Activated CD8-positive, alpha-beta T cell treated with anti-CD3 and anti-CD28 coated beads for 36 hours (primary cell): ENCODE results near the gene TRPV4. TPM values are rescaled to one million over a fixed set of nuclear protein-coding genes. Genes with fewer than 3 reads are reported as not detected.
A peak's percentile ranks its signal among the peaks of the same experiment; 100 is the strongest.

Source experiments
- ATAC-seq: fragments of 200-7000 bp; cut with Tn5 transposase; one replicate; pipeline ENCODE4 v1.10.0; 2021; ENCODE audit warnings: mild to moderate bottlenecking, moderate library complexity
- CTCF ChIA-PET: fragments of 350-600 bp; sonication (Branson Sonifier 250); formaldehyde crosslinking; loops from one replicate; lab custom pipeline; 2021; ENCODE audit warnings: antibody characterized with exemption; lab: Charles Lee
- POLR2A ChIA-PET: fragments of 350-600 bp; sonication (Branson Sonifier 250); formaldehyde crosslinking; loops from one replicate; lab custom pipeline; 2021; ENCODE audit warnings: antibody characterized with exemption; lab: Charles Lee
- DNase-seq: peaks from one replicate; pipeline ENCODE4 v3.0.0-alpha.2; 2020
- H3K27ac Mint-ChIP-seq: one replicate; pipeline ENCODE4 v1.8.0; 2021; ENCODE audit warnings: mild to moderate bottlenecking, mixed read lengths
- H3K27me3 Mint-ChIP-seq: one replicate; pipeline ENCODE4 v1.8.0; 2021; ENCODE audit warnings: mixed read lengths
- H3K36me3 Mint-ChIP-seq: one replicate; pipeline ENCODE4 v1.8.0; 2021; ENCODE audit warnings: low read depth, mixed read lengths
- H3K4me1 Mint-ChIP-seq: one replicate; pipeline ENCODE4 v1.8.0; 2021; ENCODE audit warnings: low read depth, mixed read lengths
- H3K4me3 Mint-ChIP-seq: one replicate; pipeline ENCODE4 v1.8.0; 2021; ENCODE audit warnings: mild to moderate bottlenecking, moderate library complexity, mixed read lengths
- H3K9me3 Mint-ChIP-seq: one replicate; pipeline ENCODE4 v1.8.0; 2021; ENCODE audit warnings: mixed read lengths
- intact Hi-C: fragments of 100-400 bp; cut with micrococcal nuclease; formaldehyde crosslinking; loops from one replicate; pipeline ENCODE4 v1.10.0; 2022
- total RNA-seq, 2 experiments: library from RNA; stranded (reverse); gene quantifications; one replicate each; pipeline ENCODE4 v1.2.3, GENCODE V29; 2021
- TF ChIP-seq, protein P1 (sequence below): fragments of 200-600 bp; IDR thresholded peaks from one replicate; pipeline ENCODE4 v1.8.0; 2022; ENCODE audit warnings: antibody characterized with exemption, mild to moderate bottlenecking

Gene TRPV4
- total RNA-seq, 2 experiments from 2014 or later, result not detected

DNA sequence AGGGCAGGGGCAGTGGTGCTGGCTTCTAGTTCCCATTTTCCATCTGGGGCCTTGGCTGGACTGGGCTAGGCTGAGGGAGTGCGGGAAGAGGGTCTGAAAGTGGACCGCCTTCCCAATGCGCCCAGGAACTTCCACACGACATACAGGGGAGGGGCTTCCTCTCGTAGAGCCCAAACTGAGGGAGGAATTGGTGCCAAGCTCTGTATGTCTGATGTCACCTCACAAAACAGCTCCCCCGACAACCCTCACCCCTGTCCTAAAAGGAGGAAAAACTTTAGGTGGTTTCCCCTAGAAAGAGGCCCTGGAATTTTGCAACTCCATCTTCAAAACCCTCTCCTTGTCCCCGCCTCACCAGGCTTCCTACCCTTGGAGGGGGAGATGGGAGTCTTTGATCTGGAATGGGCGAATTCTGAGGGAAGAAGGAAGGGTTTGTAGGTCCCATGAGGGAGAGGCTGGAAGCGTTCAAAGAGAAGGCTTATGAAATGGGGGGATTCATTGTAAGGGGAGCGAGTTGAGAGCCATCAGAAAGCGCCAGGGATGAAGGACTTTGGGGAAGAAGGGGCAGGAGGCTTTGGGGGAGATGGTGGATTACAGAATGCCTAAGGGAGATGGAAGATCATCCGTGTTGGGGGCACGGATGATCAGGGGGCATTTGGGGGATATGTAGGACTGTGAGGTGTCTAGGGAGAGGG is 46.3 kb upstream of the TRPV4 start:
- H3K27me3 Mint-ChIP-seq, result no peaks in the 10 kb centered on the region
- peak overlapping the region; percentile 96 for H3K4me3 Mint-ChIP-seq
- POLR2A ChIA-PET, result interaction anchor here (0.6 kb wide), 1 partner anchor 26 kb away, joined by 3 read pairs; no protein-coding TSS in a partner anchor
- DNase-seq, result no peak
- H3K9me3 Mint-ChIP-seq, result no peaks in the 10 kb centered on the region
- intact Hi-C loops, result loop anchor here (2.0 kb wide), 1 partner anchor 75 kb away; no protein-coding TSS in a partner anchor
- ATAC-seq, result no peak
- H3K27ac Mint-ChIP-seq, result peak overlapping the region; percentile 87
- CTCF ChIA-PET, result interaction anchor here (0.6 to 4.4 kb wide), 5 partner anchors 9 to 724 kb away, joined by 3 to 28 read pairs (median 4); no protein-coding TSS in a partner anchor
- TF ChIP-seq, protein P1, sequence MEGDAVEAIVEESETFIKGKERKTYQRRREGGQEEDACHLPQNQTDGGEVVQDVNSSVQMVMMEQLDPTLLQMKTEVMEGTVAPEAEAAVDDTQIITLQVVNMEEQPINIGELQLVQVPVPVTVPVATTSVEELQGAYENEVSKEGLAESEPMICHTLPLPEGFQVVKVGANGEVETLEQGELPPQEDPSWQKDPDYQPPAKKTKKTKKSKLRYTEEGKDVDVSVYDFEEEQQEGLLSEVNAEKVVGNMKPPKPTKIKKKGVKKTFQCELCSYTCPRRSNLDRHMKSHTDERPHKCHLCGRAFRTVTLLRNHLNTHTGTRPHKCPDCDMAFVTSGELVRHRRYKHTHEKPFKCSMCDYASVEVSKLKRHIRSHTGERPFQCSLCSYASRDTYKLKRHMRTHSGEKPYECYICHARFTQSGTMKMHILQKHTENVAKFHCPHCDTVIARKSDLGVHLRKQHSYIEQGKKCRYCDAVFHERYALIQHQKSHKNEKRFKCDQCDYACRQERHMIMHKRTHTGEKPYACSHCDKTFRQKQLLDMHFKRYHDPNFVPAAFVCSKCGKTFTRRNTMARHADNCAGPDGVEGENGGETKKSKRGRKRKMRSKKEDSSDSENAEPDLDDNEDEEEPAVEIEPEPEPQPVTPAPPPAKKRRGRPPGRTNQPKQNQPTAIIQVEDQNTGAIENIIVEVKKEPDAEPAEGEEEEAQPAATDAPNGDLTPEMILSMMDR, result no peak
- no peaks in the 10 kb centered on the region for H3K36me3 Mint-ChIP-seq
- H3K4me1 Mint-ChIP-seq, result peaks cover 35% of the 10 kb centered on the region

DNA sequence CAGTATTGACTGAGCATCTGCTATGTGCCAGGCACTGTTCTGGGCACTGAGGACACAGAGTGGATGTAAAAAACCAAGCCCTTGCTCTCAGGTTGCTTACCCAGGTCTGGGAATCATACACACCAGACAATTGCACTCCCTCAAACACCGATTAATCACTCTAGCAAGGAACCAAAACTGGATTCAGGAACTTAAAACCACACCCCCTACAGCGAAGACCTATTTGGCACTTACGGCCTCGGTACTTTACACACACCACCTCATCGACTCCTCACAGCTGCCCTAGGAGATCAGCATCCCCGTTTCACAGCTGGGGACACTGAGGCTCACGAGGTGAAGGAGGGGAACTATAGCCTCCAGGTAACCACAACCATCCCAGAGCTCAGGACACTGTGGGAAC is 45.6 kb upstream of the TRPV4 start:
- TF ChIP-seq, protein P1, result no peak
- ATAC-seq (no peak), DNase-seq (no peak)
- POLR2A ChIA-PET, result interaction anchor here (0.6 to 1.8 kb wide), 2 partner anchors 19 to 25 kb away, joined by 3 read pairs; no protein-coding TSS in a partner anchor
- Mint-ChIP-seq H3K4me3 (peak overlapping the region; percentile 96), H3K4me1 (peaks cover 35% of the 10 kb centered on the region), H3K36me3 (no peaks in the 10 kb centered on the region), H3K9me3 (no peaks in the 10 kb centered on the region), H3K27ac (no peak overlapping the region), H3K27me3 (no peaks in the 10 kb centered on the region)
- CTCF ChIA-PET, result interaction anchor here (0.7 to 4.4 kb wide), 5 partner anchors 9 to 73 kb away, joined by 3 to 28 read pairs (median 4); no protein-coding TSS in a partner anchor
- intact Hi-C loops, result no loop called here

DNA sequence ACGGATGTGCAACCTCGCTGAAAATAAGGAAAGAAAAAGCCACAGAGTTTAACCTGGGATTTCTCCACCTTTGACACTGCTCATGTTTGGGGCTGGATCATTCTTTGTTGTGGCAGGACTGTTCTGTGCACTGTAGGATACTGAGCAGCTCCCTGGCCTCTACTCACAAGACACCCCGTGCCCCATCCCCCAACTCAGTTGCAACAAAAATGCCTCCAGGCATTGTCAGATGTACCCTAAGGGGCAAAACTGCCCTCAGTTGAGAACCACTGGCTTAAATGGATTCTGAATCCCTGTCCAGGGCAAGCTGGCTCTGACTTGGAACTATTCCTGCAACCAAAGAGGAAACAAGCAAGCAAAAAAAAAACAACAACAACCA is 45.0 kb upstream of the TRPV4 start:
- no peak overlapping the region for H3K4me3 Mint-ChIP-seq
- H3K36me3 Mint-ChIP-seq, result no peaks in the 10 kb centered on the region
- no peaks in the 10 kb centered on the region for H3K27me3 Mint-ChIP-seq
- ChIA-PET CTCF (interaction anchor here (1.6 to 4.4 kb wide), 4 partner anchors 14 to 73 kb away, joined by 4 to 28 read pairs (median 18); no protein-coding TSS in a partner anchor), POLR2A (interaction anchor here (1.8 kb wide), 1 partner anchor 20 kb away, joined by 3 read pairs; no protein-coding TSS in a partner anchor)
- intact Hi-C loops, result no loop called here
- TF ChIP-seq, protein P1, result no peak
- ATAC-seq (no peak), DNase-seq (no peak)
- H3K27ac Mint-ChIP-seq, result no peak overlapping the region
- no peaks in the 10 kb centered on the region for H3K9me3 Mint-ChIP-seq
- peaks cover 35% of the 10 kb centered on the region for H3K4me1 Mint-ChIP-seq

DNA sequence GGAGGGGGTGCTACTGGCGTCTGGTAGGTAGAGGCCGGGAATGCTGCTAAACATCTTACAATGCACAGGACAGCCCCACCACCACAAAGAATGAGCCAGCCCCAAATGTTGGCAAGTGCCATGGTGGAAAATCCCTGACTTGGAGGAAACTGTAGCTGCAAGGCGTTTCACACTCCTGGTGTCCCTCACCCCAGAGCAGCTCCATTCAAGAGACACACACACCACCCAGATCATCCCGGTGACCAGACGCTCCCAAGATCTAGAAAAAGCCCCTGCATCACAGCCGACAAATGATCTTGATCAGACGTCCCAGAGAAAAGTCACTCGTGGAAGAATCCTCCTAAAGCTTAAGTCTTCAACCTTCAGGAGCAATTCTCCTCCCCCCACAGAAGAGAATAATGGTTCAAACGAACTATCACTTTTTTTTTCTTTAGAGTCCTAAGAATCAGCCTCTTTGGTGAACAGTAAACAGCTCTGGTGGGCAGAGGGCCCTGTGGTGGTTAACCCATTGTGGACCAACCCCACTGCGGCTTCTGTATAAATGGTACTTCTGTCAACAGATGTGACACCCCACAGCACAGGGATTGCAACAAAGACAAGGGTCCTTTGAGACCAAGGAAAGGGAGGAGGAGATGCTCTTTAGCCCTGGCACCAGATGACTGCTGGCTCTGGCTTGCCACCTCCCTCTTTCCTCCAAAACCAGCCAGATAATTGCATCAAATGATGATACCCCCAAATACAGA is 44.5 kb upstream of the TRPV4 start:
- Mint-ChIP-seq H3K4me3 (no peak overlapping the region), H3K36me3 (no peaks in the 10 kb centered on the region), H3K4me1 (peaks cover 35% of the 10 kb centered on the region), H3K27ac (no peak overlapping the region), H3K9me3 (no peaks in the 10 kb centered on the region), H3K27me3 (no peaks in the 10 kb centered on the region)
- ChIA-PET CTCF (interaction anchor here (1.3 to 4.4 kb wide), 5 partner anchors 15 to 72 kb away, joined by 4 to 28 read pairs (median 18); no protein-coding TSS in a partner anchor), POLR2A (interaction anchor here (0.6 to 1.8 kb wide), 2 partner anchors 21 to 1568 kb away, joined by 3 read pairs; no protein-coding TSS in a partner anchor)
- DNase-seq (no peak), ATAC-seq (no peak)
- intact Hi-C loops, result no loop called here
- TF ChIP-seq, protein P1, result no peak
